HEK293 (cell line): ENCODE results near the gene MAP7D1.

Experiments used
- IKZF3 ChIP-seq: fragments of 450-650 bp; IDR thresholded peaks from 2 replicates; pipeline ENCODE4 v1.5.0; 2018; ENCODE audit warnings: missing biosample characterization, mild to moderate bottlenecking, missing genetic modification characterization, moderate library complexity
- KLF10 ChIP-seq: fragments of 450-650 bp; IDR thresholded peaks from 2 replicates; pipeline ENCODE4 v1.5.1; 2018; ENCODE audit warnings: missing biosample characterization, mild to moderate bottlenecking, missing genetic modification characterization
- KLF8 ChIP-seq: fragments of 450-650 bp; formaldehyde crosslinking; IDR thresholded peaks from 2 replicates; pipeline ENCODE4 v1.5.1; 2016; ENCODE audit warnings: missing biosample characterization, missing genetic modification characterization
- MZF1 ChIP-seq: fragments of 450-650 bp; formaldehyde crosslinking; IDR thresholded peaks from 2 replicates; pipeline ENCODE4 v1.5.1; 2017; ENCODE audit warnings: missing biosample characterization, missing genetic modification characterization, borderline replicate concordance
- PBX3 ChIP-seq: sonication (generic); formaldehyde crosslinking; IDR thresholded peaks from 2 replicates; pipeline ENCODE4 v1.8.1; 2022; ENCODE audit warnings: mild to moderate bottlenecking, moderate library complexity, missing genetic modification reagents
- SP7 ChIP-seq: fragments of 450-650 bp; formaldehyde crosslinking; IDR thresholded peaks from 2 replicates; pipeline ENCODE4 v1.5.1; 2016; ENCODE audit warnings: missing biosample characterization, missing genetic modification characterization
- YY1 ChIP-seq: fragments of 450-650 bp; formaldehyde crosslinking; IDR thresholded peaks from 2 replicates; pipeline ENCODE4 v1.5.1; 2018; ENCODE audit warnings: missing biosample characterization, missing genetic modification characterization
- ZBTB48 ChIP-seq: fragments of 450-650 bp; formaldehyde crosslinking; IDR thresholded peaks from 2 replicates; pipeline ENCODE4 v1.5.1; 2016; ENCODE audit warnings: missing biosample characterization, missing genetic modification characterization
- ZFP3 ChIP-seq: fragments of 450-650 bp; formaldehyde crosslinking; IDR thresholded peaks from 2 replicates; pipeline ENCODE4 v1.5.1; 2016; ENCODE audit warnings: low read depth, missing biosample characterization, missing genetic modification characterization
- ZNF140 ChIP-seq: fragments of 450-650 bp; formaldehyde crosslinking; IDR thresholded peaks from 2 replicates; pipeline ENCODE4 v1.5.1; 2016; ENCODE audit warnings: missing biosample characterization, missing genetic modification characterization
- ZNF223 ChIP-seq: fragments of 450-650 bp; formaldehyde crosslinking; IDR thresholded peaks from 2 replicates; pipeline ENCODE4 v1.5.1; 2016; ENCODE audit warnings: missing biosample characterization, missing genetic modification characterization
- ZNF248 ChIP-seq: fragments of 450-650 bp; formaldehyde crosslinking; IDR thresholded peaks from 2 replicates; pipeline ENCODE4 v1.5.1; 2017; ENCODE audit warnings: missing biosample characterization, missing genetic modification characterization
- ZNF302 ChIP-seq: fragments of 450-650 bp; formaldehyde crosslinking; IDR thresholded peaks from 2 replicates; pipeline ENCODE4 v1.5.1; 2016; ENCODE audit warnings: missing biosample characterization, missing genetic modification characterization, low read depth
- ZNF324 ChIP-seq: fragments of 450-650 bp; formaldehyde crosslinking; IDR thresholded peaks from 2 replicates; pipeline ENCODE4 v1.5.1; 2016; ENCODE audit warnings: missing biosample characterization, missing genetic modification characterization
- ZNF37A ChIP-seq: fragments of 450-650 bp; IDR thresholded peaks from 2 replicates; pipeline ENCODE4 v1.5.1; 2018; ENCODE audit warnings: missing biosample characterization, missing genetic modification characterization
- ZNF433 ChIP-seq: fragments of 450-650 bp; formaldehyde crosslinking; IDR thresholded peaks from 2 replicates; pipeline ENCODE4 v1.5.1; 2016; ENCODE audit warnings: missing biosample characterization, missing genetic modification characterization, low read depth
- ZNF549 ChIP-seq: fragments of 450-650 bp; IDR thresholded peaks from 2 replicates; pipeline ENCODE4 v1.5.1; 2018; ENCODE audit warnings: missing biosample characterization, missing genetic modification characterization, mild to moderate bottlenecking, inconsistent platforms, moderate library complexity
- ZNF596 ChIP-seq: fragments of 450-650 bp; IDR thresholded peaks from 2 replicates; pipeline ENCODE4 v1.5.0; 2018; ENCODE audit warnings: missing biosample characterization, mild to moderate bottlenecking, missing genetic modification characterization, moderate library complexity
- ZNF629 ChIP-seq: fragments of 450-650 bp; formaldehyde crosslinking; IDR thresholded peaks from 2 replicates; pipeline ENCODE4 v1.5.1; 2017; ENCODE audit warnings: missing biosample characterization, missing genetic modification characterization
- ZNF660 ChIP-seq: fragments of 450-650 bp; IDR thresholded peaks from 2 replicates; pipeline ENCODE4 v1.5.1; 2018; ENCODE audit warnings: missing biosample characterization, mild to moderate bottlenecking, missing genetic modification characterization
- ZSCAN4 ChIP-seq: fragments of 450-650 bp; formaldehyde crosslinking; IDR thresholded peaks from 2 replicates; pipeline ENCODE4 v1.5.1; 2017; ENCODE audit warnings: missing biosample characterization, missing genetic modification characterization
- ZSCAN5A ChIP-seq: fragments of 450-650 bp; formaldehyde crosslinking; IDR thresholded peaks from 2 replicates; pipeline ENCODE4 v1.5.1; 2016; ENCODE audit warnings: missing biosample characterization, missing genetic modification characterization
- TF ChIP-seq, protein P1 (sequence below): fragments of 450-650 bp; formaldehyde crosslinking; IDR thresholded peaks from 2 replicates; pipeline ENCODE4 v1.5.1; 2016; ENCODE audit warnings: missing biosample characterization, missing genetic modification characterization
- TF ChIP-seq, protein P2 (sequence below): fragments of 450-650 bp; formaldehyde crosslinking; IDR thresholded peaks from 2 replicates; pipeline ENCODE4 v1.5.1; 2016; ENCODE audit warnings: missing biosample characterization, missing genetic modification characterization
- TF ChIP-seq, protein P3 (sequence below): fragments of 450-650 bp; formaldehyde crosslinking; IDR thresholded peaks from 2 replicates; pipeline ENCODE4 v1.5.1; 2016; ENCODE audit warnings: missing biosample characterization, missing genetic modification characterization, borderline replicate concordance

The MAP7D1 gene

DNA sequence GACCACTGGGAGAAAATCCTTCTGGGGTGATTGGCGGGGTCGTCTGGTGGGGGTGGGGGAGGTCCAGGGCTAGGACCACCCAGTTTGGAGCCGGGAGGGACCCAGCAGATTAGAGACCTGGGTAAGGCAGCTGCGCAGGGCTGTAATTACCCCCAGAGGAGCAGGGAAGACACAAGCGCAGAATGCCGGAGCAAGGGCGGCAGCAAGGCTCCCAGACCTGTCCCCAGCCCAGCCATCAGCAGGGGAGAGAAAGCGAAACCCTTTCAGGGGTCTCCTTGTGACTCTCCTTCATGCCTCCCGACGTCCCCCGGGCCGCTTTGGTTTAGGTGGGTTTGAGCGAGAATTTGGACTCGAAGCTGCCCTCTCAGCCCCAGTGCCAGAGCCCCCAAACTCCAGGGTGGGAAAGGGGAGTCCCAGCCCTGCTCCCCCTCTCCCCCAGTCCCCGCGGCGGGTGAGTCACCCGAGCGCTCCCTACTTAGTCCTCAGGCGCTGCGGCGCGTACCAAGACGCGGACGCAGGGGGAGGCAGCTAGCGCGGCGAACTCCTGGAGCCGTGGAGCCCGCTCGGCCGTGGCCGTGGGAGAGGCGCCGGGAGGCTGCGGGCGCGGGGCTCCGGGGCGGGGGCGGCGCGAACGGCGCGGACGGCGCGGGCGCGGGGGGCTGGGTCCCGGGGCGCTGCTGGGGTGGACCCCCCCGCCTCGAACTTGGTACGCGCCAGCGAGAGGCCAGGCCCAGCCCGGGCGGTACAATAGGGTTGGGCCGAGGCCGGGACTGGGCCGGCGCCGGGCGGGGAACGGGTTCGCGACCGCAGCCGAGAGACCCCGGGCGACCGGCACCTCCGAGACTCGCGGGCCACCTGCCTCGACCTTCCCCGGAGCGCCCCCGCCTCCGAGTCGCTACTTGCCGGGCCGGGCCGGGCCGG lies at the start of gene MAP7D1 (continued):
- TF ChIP-seq PBX3 (0 out of 2 replicates have a peak, but pooled peaks have one; percentile 16), ZNF248 (tag by site-specific recombination) (no peak), SP7 (peak; percentile 76), ZFP3 (no peak), ZNF596 (no peak), ZNF433 (tag by site-specific recombination) (no peak), ZSCAN5A (tag by site-specific recombination) (no peak), ZSCAN4 (tag by site-specific recombination) (no peak), ZNF140 (no peak), MZF1 (tag by site-specific recombination) (peak; percentile 85), YY1 (no peak), ZNF302 (tag by site-specific recombination) (no peak), ZNF549 (tag by site-specific recombination) (no peak), ZNF37A (tag by site-specific recombination) (no peak), ZNF660 (tag by site-specific recombination) (peak; percentile 64; the same call in 1 of the 2 replicates), IKZF3 (tag by site-specific recombination) (no peak), KLF10 (tag by site-specific recombination) (peak; percentile 44; the same call in 1 of the 2 replicates), ZBTB48 (tag by site-specific recombination) (peak; percentile 75), ZNF629 (tag by site-specific recombination) (peak; percentile 33), KLF8 (tag by site-specific recombination) (peak; percentile 37; the same call in 1 of the 2 replicates), ZNF324 (tag by site-specific recombination) (peak; percentile 49; the same call in 1 of the 2 replicates), ZNF223 (tag by site-specific recombination) (no peak)
- TF ChIP-seq, protein P1, sequence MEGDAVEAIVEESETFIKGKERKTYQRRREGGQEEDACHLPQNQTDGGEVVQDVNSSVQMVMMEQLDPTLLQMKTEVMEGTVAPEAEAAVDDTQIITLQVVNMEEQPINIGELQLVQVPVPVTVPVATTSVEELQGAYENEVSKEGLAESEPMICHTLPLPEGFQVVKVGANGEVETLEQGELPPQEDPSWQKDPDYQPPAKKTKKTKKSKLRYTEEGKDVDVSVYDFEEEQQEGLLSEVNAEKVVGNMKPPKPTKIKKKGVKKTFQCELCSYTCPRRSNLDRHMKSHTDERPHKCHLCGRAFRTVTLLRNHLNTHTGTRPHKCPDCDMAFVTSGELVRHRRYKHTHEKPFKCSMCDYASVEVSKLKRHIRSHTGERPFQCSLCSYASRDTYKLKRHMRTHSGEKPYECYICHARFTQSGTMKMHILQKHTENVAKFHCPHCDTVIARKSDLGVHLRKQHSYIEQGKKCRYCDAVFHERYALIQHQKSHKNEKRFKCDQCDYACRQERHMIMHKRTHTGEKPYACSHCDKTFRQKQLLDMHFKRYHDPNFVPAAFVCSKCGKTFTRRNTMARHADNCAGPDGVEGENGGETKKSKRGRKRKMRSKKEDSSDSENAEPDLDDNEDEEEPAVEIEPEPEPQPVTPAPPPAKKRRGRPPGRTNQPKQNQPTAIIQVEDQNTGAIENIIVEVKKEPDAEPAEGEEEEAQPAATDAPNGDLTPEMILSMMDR (tag by site-specific recombination), result no peak
- TF ChIP-seq, protein P2, sequence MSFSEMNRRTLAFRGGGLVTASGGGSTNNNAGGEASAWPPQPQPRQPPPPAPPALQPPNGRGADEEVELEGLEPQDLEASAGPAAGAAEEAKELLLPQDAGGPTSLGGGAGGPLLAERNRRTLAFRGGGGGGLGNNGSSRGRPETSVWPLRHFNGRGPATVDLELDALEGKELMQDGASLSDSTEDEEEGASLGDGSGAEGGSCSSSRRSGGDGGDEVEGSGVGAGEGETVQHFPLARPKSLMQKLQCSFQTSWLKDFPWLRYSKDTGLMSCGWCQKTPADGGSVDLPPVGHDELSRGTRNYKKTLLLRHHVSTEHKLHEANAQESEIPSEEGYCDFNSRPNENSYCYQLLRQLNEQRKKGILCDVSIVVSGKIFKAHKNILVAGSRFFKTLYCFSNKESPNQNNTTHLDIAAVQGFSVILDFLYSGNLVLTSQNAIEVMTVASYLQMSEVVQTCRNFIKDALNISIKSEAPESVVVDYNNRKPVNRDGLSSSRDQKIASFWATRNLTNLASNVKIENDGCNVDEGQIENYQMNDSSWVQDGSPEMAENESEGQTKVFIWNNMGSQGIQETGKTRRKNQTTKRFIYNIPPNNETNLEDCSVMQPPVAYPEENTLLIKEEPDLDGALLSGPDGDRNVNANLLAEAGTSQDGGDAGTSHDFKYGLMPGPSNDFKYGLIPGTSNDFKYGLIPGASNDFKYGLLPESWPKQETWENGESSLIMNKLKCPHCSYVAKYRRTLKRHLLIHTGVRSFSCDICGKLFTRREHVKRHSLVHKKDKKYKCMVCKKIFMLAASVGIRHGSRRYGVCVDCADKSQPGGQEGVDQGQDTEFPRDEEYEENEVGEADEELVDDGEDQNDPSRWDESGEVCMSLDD, result peak; percentile 96
- TF ChIP-seq, protein P3, sequence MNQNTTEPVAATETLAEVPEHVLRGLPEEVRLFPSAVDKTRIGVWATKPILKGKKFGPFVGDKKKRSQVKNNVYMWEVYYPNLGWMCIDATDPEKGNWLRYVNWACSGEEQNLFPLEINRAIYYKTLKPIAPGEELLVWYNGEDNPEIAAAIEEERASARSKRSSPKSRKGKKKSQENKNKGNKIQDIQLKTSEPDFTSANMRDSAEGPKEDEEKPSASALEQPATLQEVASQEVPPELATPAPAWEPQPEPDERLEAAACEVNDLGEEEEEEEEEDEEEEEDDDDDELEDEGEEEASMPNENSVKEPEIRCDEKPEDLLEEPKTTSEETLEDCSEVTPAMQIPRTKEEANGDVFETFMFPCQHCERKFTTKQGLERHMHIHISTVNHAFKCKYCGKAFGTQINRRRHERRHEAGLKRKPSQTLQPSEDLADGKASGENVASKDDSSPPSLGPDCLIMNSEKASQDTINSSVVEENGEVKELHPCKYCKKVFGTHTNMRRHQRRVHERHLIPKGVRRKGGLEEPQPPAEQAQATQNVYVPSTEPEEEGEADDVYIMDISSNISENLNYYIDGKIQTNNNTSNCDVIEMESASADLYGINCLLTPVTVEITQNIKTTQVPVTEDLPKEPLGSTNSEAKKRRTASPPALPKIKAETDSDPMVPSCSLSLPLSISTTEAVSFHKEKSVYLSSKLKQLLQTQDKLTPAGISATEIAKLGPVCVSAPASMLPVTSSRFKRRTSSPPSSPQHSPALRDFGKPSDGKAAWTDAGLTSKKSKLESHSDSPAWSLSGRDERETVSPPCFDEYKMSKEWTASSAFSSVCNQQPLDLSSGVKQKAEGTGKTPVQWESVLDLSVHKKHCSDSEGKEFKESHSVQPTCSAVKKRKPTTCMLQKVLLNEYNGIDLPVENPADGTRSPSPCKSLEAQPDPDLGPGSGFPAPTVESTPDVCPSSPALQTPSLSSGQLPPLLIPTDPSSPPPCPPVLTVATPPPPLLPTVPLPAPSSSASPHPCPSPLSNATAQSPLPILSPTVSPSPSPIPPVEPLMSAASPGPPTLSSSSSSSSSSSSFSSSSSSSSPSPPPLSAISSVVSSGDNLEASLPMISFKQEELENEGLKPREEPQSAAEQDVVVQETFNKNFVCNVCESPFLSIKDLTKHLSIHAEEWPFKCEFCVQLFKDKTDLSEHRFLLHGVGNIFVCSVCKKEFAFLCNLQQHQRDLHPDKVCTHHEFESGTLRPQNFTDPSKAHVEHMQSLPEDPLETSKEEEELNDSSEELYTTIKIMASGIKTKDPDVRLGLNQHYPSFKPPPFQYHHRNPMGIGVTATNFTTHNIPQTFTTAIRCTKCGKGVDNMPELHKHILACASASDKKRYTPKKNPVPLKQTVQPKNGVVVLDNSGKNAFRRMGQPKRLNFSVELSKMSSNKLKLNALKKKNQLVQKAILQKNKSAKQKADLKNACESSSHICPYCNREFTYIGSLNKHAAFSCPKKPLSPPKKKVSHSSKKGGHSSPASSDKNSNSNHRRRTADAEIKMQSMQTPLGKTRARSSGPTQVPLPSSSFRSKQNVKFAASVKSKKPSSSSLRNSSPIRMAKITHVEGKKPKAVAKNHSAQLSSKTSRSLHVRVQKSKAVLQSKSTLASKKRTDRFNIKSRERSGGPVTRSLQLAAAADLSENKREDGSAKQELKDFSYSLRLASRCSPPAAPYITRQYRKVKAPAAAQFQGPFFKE, result no peak
